ENCODE data around the gene TFRC.

DNA sequence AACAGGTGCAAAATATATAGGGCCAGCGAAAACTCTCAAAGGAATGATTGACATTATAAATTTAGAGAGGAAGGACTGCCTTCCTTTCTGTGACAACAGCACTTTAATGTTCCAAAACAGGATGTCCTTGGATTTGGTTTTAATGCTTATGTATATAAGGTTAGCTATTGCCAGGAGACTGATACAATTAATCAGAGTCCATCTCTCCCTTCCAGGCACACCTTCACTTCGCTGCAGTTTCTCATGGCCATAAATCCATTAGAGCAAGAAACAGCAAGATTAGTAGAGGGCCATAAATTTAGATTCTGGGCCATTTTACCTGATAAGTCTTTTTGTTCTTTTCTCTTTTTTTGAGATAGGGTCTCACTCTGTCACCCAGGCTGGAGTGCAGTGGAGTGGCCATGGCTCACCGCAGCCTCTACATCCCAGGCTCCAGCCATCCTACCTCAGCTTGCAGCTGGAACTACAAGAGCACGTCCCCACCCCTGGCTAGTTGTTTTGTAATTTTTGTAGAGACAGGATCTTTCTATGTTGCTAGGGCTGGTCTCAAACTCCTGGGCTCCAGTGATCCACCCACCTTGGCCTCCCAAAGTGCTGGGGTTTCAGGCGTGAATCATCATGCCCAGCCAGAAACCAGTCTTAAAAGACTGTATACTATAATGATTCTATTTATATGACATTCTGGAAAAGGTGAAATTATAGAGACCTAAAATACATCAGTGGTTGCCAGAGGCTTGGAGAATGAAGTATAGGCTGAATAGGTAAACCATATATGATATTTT lies 15.7 kb upstream of the TFRC start:
- TF ChIP-seq, protein P1, sequence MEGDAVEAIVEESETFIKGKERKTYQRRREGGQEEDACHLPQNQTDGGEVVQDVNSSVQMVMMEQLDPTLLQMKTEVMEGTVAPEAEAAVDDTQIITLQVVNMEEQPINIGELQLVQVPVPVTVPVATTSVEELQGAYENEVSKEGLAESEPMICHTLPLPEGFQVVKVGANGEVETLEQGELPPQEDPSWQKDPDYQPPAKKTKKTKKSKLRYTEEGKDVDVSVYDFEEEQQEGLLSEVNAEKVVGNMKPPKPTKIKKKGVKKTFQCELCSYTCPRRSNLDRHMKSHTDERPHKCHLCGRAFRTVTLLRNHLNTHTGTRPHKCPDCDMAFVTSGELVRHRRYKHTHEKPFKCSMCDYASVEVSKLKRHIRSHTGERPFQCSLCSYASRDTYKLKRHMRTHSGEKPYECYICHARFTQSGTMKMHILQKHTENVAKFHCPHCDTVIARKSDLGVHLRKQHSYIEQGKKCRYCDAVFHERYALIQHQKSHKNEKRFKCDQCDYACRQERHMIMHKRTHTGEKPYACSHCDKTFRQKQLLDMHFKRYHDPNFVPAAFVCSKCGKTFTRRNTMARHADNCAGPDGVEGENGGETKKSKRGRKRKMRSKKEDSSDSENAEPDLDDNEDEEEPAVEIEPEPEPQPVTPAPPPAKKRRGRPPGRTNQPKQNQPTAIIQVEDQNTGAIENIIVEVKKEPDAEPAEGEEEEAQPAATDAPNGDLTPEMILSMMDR (IDR thresholded peaks at IDR 0.05): no peak
- TF ChIP-seq POLR2A (IDR thresholded peaks at IDR 0.05): no peak

Measured in heart left ventricle (tissue), 13 donors.